IPS-18a (cell line): ENCODE measurements around the gene PDE6G.

Source experiments
- H3K27ac ChIP-seq: one replicate; pipeline ENCODE4 v1.5.1; 2013; ENCODE audit warnings: low read length
- H3K27me3 ChIP-seq: one replicate; pipeline ENCODE4 v1.6.1; 2013; ENCODE audit warnings: mild to moderate bottlenecking, low read length; ENCODE audit not compliant: control insufficient read depth, insufficient read depth
- H3K36me3 ChIP-seq: one replicate; pipeline ENCODE4 v1.6.1; 2013; ENCODE audit warnings: low read depth, low read length; ENCODE audit not compliant: control insufficient read depth
- H3K4me1 ChIP-seq: one replicate; pipeline ENCODE4 v1.6.1; 2013; ENCODE audit warnings: low read depth, low read length; ENCODE audit not compliant: control insufficient read depth
- H3K4me3 ChIP-seq: one replicate; pipeline ENCODE4 v1.5.1; 2013; ENCODE audit warnings: low read length
- H3K9ac ChIP-seq: one replicate; pipeline ENCODE4 v1.6.1; 2013; ENCODE audit warnings: mild to moderate bottlenecking, low read length, moderate library complexity
- H3K9me3 ChIP-seq: one replicate; pipeline ENCODE4 v1.6.1; 2013; ENCODE audit warnings: low read depth, low read length; ENCODE audit not compliant: control insufficient read depth

The PDE6G gene

GRCh38 chr17:81612172-81612970 is 44.0 kb downstream of the PDE6G start:
- Histone ChIP-seq H3K27ac (no peak overlapping the region), H3K9me3 (no peaks in the 10 kb centered on the region), H3K9ac (no peak overlapping the region), H3K4me1 (no peaks in the 10 kb centered on the region), H3K36me3 (peaks cover 59% of the 10 kb centered on the region), H3K4me3 (no peak overlapping the region), H3K27me3 (no peaks in the 10 kb centered on the region)

GRCh38 chr17:81609541-81610311 is 46.6 kb downstream of the PDE6G start:
- no peaks in the 10 kb centered on the region for H3K4me1 ChIP-seq
- no peaks in the 10 kb centered on the region for H3K27me3 ChIP-seq
- H3K4me3 ChIP-seq: no peak overlapping the region
- no peak overlapping the region for H3K9ac ChIP-seq
- H3K9me3 ChIP-seq: no peaks in the 10 kb centered on the region
- no peak overlapping the region for H3K27ac ChIP-seq
- peaks cover 60% of the 10 kb centered on the region for H3K36me3 ChIP-seq

- no peaks in the 10 kb centered on the region for H3K4me1 ChIP-seq
- H3K36me3 ChIP-seq: peaks cover 68% of the 10 kb centered on the region
- no peak overlapping the region for H3K27ac ChIP-seq
- H3K4me3 ChIP-seq: no peak overlapping the region
- no peaks in the 10 kb centered on the region for H3K9me3 ChIP-seq
- H3K27me3 ChIP-seq: no peaks in the 10 kb centered on the region
- no peak overlapping the region for H3K9ac ChIP-seq
Observed at GRCh38 chr17:81608605-81609004, 47.7 kb downstream of the PDE6G start.

GRCh38 chr17:81608082-81608481 is 48.3 kb downstream of the PDE6G start:
- H3K36me3 ChIP-seq: peaks cover 70% of the 10 kb centered on the region
- H3K4me1 ChIP-seq: no peaks in the 10 kb centered on the region
- H3K9ac ChIP-seq: no peak overlapping the region
- H3K4me3 ChIP-seq: no peak overlapping the region
- no peaks in the 10 kb centered on the region for H3K9me3 ChIP-seq
- no peak overlapping the region for H3K27ac ChIP-seq
- no peaks in the 10 kb centered on the region for H3K27me3 ChIP-seq

- Histone ChIP-seq H3K4me1 (no peaks in the 10 kb centered on the region), H3K27me3 (no peaks in the 10 kb centered on the region), H3K4me3 (no peak overlapping the region), H3K27ac (no peak overlapping the region), H3K9ac (no peak overlapping the region), H3K36me3 (peaks cover 66% of the 10 kb centered on the region), H3K9me3 (no peaks in the 10 kb centered on the region)
Observed at GRCh38 chr17:81607431-81607830, 48.9 kb downstream of the PDE6G start.

GRCh38 chr17:81603846-81604610 is 52.3 kb downstream of the PDE6G start:
- Histone ChIP-seq H3K4me3 (no peak overlapping the region), H3K36me3 (peaks cover 68% of the 10 kb centered on the region), H3K9ac (no peak overlapping the region), H3K9me3 (no peaks in the 10 kb centered on the region), H3K4me1 (no peaks in the 10 kb centered on the region), H3K27me3 (no peaks in the 10 kb centered on the region), H3K27ac (no peak overlapping the region)

- no peaks in the 10 kb centered on the region for H3K4me1 ChIP-seq
- H3K9me3 ChIP-seq: no peaks in the 10 kb centered on the region
- H3K36me3 ChIP-seq: peaks cover 66% of the 10 kb centered on the region
- no peaks in the 10 kb centered on the region for H3K27me3 ChIP-seq
- H3K9ac ChIP-seq: no peak overlapping the region
- no peak overlapping the region for H3K27ac ChIP-seq
- no peak overlapping the region for H3K4me3 ChIP-seq
Observed at GRCh38 chr17:81601525-81602120, 54.7 kb downstream of the PDE6G start.
